Mesenchymal stem cell (in vitro differentiated cells and primary cell): Measurements from ENCODE around the gene MCOLN2.

Source experiments
- DNase-seq: peaks from one replicate; pipeline ENCODE4 v3.0.0-alpha.2; 2013
- H2AFZ ChIP-seq: one replicate; pipeline ENCODE4 v1.6.1; 2013; ENCODE audit warnings: low read depth, mild to moderate bottlenecking, control low read depth, inconsistent platforms, low read length, moderate library complexity
- H2AK5ac ChIP-seq: 2 replicates; pipeline ENCODE4 v1.6.1; 2013; ENCODE audit warnings: low read length, moderate library complexity, mild to moderate bottlenecking, inconsistent platforms; ENCODE audit not compliant: severe bottlenecking
- H2BK120ac ChIP-seq: one replicate; pipeline ENCODE4 v1.6.1; 2013; ENCODE audit warnings: low read depth, mild to moderate bottlenecking, inconsistent platforms, low read length, moderate library complexity
- H2BK12ac ChIP-seq, 2 experiments: one replicate each; pipeline ENCODE4 v1.6.1; 2013; ENCODE audit warnings: inconsistent platforms in 2 of 2, low read length in 2 of 2, mild to moderate bottlenecking in 2 of 2, moderate library complexity in 2 of 2, control low read depth in 1 of 2
- H2BK15ac ChIP-seq: one replicate; pipeline ENCODE4 v1.6.1; 2013; ENCODE audit warnings: mild to moderate bottlenecking, low read depth, inconsistent platforms; ENCODE audit not compliant: poor library complexity, severe bottlenecking
- H2BK5ac ChIP-seq: 2 replicates; pipeline ENCODE4 v1.6.1; 2013; ENCODE audit warnings: low read depth, mild to moderate bottlenecking, low read length, control low read depth, inconsistent platforms; ENCODE audit not compliant: poor library complexity, severe bottlenecking
- H3K14ac ChIP-seq, 2 experiments: one replicate each; pipeline ENCODE4 v1.6.1; 2013; ENCODE audit warnings: inconsistent platforms in 2 of 2, low read length in 2 of 2, control low read depth in 1 of 2, mild to moderate bottlenecking in 1 of 2, moderate library complexity in 1 of 2
- H3K18ac ChIP-seq, 2 experiments: one replicate each; pipeline ENCODE4 v1.6.1; 2013; ENCODE audit warnings: inconsistent platforms in 2 of 2, low read length in 2 of 2, control low read depth in 1 of 2, low read depth in 1 of 2, mild to moderate bottlenecking in 1 of 2
- H3K23ac ChIP-seq, 2 experiments: one replicate each; pipeline ENCODE4 v1.6.1; 2013; ENCODE audit warnings: inconsistent platforms in 2 of 2, low read length in 2 of 2, mild to moderate bottlenecking in 2 of 2, moderate library complexity in 2 of 2, control low read depth in 1 of 2
- H3K27ac ChIP-seq: 2 replicates; pipeline ENCODE4 v1.5.1; 2013; ENCODE audit warnings: mild to moderate bottlenecking, moderate library complexity, low read length, control low read depth, inconsistent platforms; ENCODE audit not compliant: poor library complexity, severe bottlenecking
- H3K27me3 ChIP-seq, 2 experiments: 2 replicates each; pipeline versions ENCODE4 v1.6.1 to v1.7.0; 2013; ENCODE audit warnings: low read length in 2 of 2, mild to moderate bottlenecking in 2 of 2, moderate library complexity in 2 of 2, control low read depth in 1 of 2, inconsistent platforms in 1 of 2; ENCODE audit not compliant: control insufficient read depth in 1 of 2, insufficient read depth in 1 of 2
- H3K36me3 ChIP-seq, 2 experiments: 2 replicates each; pipeline versions ENCODE4 v1.6.1 to v1.7.0; 2013; ENCODE audit warnings: low read length in 2 of 2, control low read depth in 1 of 2, inconsistent platforms in 1 of 2, low read depth in 1 of 2, mild to moderate bottlenecking in 1 of 2; ENCODE audit not compliant: insufficient read depth in 2 of 2, control insufficient read depth in 1 of 2
- H3K4ac ChIP-seq, 2 experiments: one replicate each; pipeline ENCODE4 v1.6.1; 2013; ENCODE audit warnings: inconsistent platforms in 2 of 2, low read length in 2 of 2, mild to moderate bottlenecking in 2 of 2, moderate library complexity in 2 of 2, control low read depth in 1 of 2, low read depth in 1 of 2
- H3K4me1 ChIP-seq: 2 replicates; pipeline ENCODE4 v1.6.1; 2013; ENCODE audit warnings: low read depth, low read length, control low read depth; ENCODE audit not compliant: control insufficient read depth, insufficient read depth
- H3K4me2 ChIP-seq: 2 replicates; pipeline ENCODE4 v1.6.1; 2013; ENCODE audit warnings: low read length, mild to moderate bottlenecking, inconsistent platforms; ENCODE audit not compliant: poor library complexity, severe bottlenecking
- H3K4me3 ChIP-seq, 2 experiments: 2 replicates each; pipeline versions ENCODE4 v1.5.1 to v1.7.0; 2013; ENCODE audit warnings: low read length in 2 of 2, mild to moderate bottlenecking in 2 of 2, control low read depth in 1 of 2, low read depth in 1 of 2; ENCODE audit not compliant: insufficient read depth in 1 of 2
- H3K79me1 ChIP-seq: replicated peaks from 2 replicates; pipeline ENCODE4 v1.6.1; 2013; ENCODE audit warnings: mild to moderate bottlenecking, control low read depth, low read length, inconsistent platforms; ENCODE audit not compliant: poor library complexity, severe bottlenecking
- H3K9ac ChIP-seq: 2 replicates; pipeline ENCODE4 v1.7.0; 2013; ENCODE audit warnings: mild to moderate bottlenecking, low read length, moderate library complexity
- H3K9me3 ChIP-seq: 2 replicates; pipeline ENCODE4 v1.7.0; 2013; ENCODE audit warnings: mild to moderate bottlenecking, low read length; ENCODE audit not compliant: control insufficient read depth
- H4K8ac ChIP-seq: one replicate; pipeline ENCODE4 v1.6.1; 2013; ENCODE audit warnings: inconsistent platforms, mild to moderate bottlenecking, low read length, moderate library complexity
- H4K91ac ChIP-seq: one replicate; pipeline ENCODE4 v1.6.1; 2013; ENCODE audit warnings: mild to moderate bottlenecking, low read length, inconsistent platforms
- WGBS: methylation state at CpG from one replicate; pipeline ENCODE4 v1.1.7; 2013; ENCODE audit warnings: mixed read lengths; 5-methylcytosine and 5-hydroxymethylcytosine counted together

The MCOLN2 gene

GRCh38 chr1:84944767-84945486 is 52.0 kb downstream of the MCOLN2 start:
- H3K4me3 ChIP-seq: peak overlapping the region in 1 of 2 experiments; percentile 80
- H3K4me2 ChIP-seq: peak overlapping the region; percentile 20
- no peaks in the 10 kb centered on the region for H3K36me3 ChIP-seq
- DNase-seq: peak; percentile 95
- H2AK5ac ChIP-seq: no peak overlapping the region
- no peak overlapping the region for H2BK5ac ChIP-seq
- peak overlapping the region; percentile 90 for H3K9ac ChIP-seq
- H2BK15ac ChIP-seq: no peak overlapping the region
- WGBS: 9% methylated on average over 2 of the region's 6 CpGs
- H3K27ac ChIP-seq: no peak overlapping the region
- no peak overlapping the region for H3K14ac ChIP-seq
- no peak overlapping the region for H2AFZ ChIP-seq
- H3K4me1 ChIP-seq: peaks cover 2% of the 10 kb centered on the region
- no peak overlapping the region for H2BK12ac ChIP-seq
- H3K23ac ChIP-seq: no peak overlapping the region
- H3K27me3 ChIP-seq: peaks cover 0 to 25% of the 10 kb centered on the region in 2 experiments
- H4K91ac ChIP-seq: no peak overlapping the region
- H4K8ac ChIP-seq: no peak overlapping the region
- H3K9me3 ChIP-seq: peaks cover 6% of the 10 kb centered on the region
- H2BK120ac ChIP-seq: no peak overlapping the region
- H3K18ac ChIP-seq: no peak overlapping the region
- H3K79me1 ChIP-seq: no peaks in the 10 kb centered on the region
- H3K4ac ChIP-seq: no peak overlapping the region

GRCh38 chr1:84941843-84942242 is 55.1 kb downstream of the MCOLN2 start:
- no peak overlapping the region for H2AFZ ChIP-seq
- no peak overlapping the region for H3K18ac ChIP-seq
- no peak overlapping the region for H4K8ac ChIP-seq
- no peak overlapping the region for H3K14ac ChIP-seq
- 91% methylated on average over 1 of the region's 1 CpG for WGBS
- no peak overlapping the region for H4K91ac ChIP-seq
- peaks cover 4% of the 10 kb centered on the region for H3K4me1 ChIP-seq
- no peak overlapping the region for H2BK5ac ChIP-seq
- H3K27ac ChIP-seq: no peak overlapping the region
- DNase-seq: no peak
- H2AK5ac ChIP-seq: no peak overlapping the region
- no peaks in the 10 kb centered on the region for H3K36me3 ChIP-seq
- H3K9ac ChIP-seq: no peak overlapping the region
- no peak overlapping the region for H2BK120ac ChIP-seq
- H3K23ac ChIP-seq: no peak overlapping the region
- no peaks in the 10 kb centered on the region for H3K79me1 ChIP-seq
- H2BK12ac ChIP-seq: no peak overlapping the region
- no peak overlapping the region for H3K4me3 ChIP-seq
- H3K4ac ChIP-seq: no peak overlapping the region
- no peaks in the 10 kb centered on the region for H3K9me3 ChIP-seq
- no peak overlapping the region for H3K4me2 ChIP-seq
- no peak overlapping the region for H2BK15ac ChIP-seq
- H3K27me3 ChIP-seq: peaks cover 0 to 36% of the 10 kb centered on the region in 2 experiments

GRCh38 chr1:84940481-84940880 is 56.4 kb downstream of the MCOLN2 start:
- no peak overlapping the region for H2AFZ ChIP-seq
- no peak overlapping the region for H4K91ac ChIP-seq
- no peak overlapping the region for H3K4me2 ChIP-seq
- no peak overlapping the region for H4K8ac ChIP-seq
- 67% methylated on average over 4 of the region's 4 CpGs for WGBS
- no peaks in the 10 kb centered on the region for H3K9me3 ChIP-seq
- no peak overlapping the region for H3K18ac ChIP-seq
- no peak overlapping the region for H2BK5ac ChIP-seq
- no peaks in the 10 kb centered on the region for H3K79me1 ChIP-seq
- no peak overlapping the region for H2BK12ac ChIP-seq
- no peak overlapping the region for H3K23ac ChIP-seq
- H3K27ac ChIP-seq: no peak overlapping the region
- H3K36me3 ChIP-seq: no peaks in the 10 kb centered on the region
- no peak overlapping the region for H3K4ac ChIP-seq
- H3K9ac ChIP-seq: no peak overlapping the region
- no peak overlapping the region for H2AK5ac ChIP-seq
- H3K14ac ChIP-seq: no peak overlapping the region
- H2BK15ac ChIP-seq: no peak overlapping the region
- H3K4me1 ChIP-seq: peaks cover 2% of the 10 kb centered on the region
- no peak overlapping the region for H3K4me3 ChIP-seq
- no peak overlapping the region for H2BK120ac ChIP-seq
- DNase-seq: no peak
- peaks cover 0 to 36% of the 10 kb centered on the region in 2 experiments for H3K27me3 ChIP-seq

- Histone ChIP-seq H2BK12ac (no peak overlapping the region), H3K27ac (no peak overlapping the region), H4K91ac (no peak overlapping the region), H3K9me3 (no peaks in the 10 kb centered on the region), H3K4me1 (peaks cover 2% of the 10 kb centered on the region), H3K4me2 (no peak overlapping the region), H2BK5ac (no peak overlapping the region), H3K36me3 (no peaks in the 10 kb centered on the region), H2BK15ac (no peak overlapping the region), H3K23ac (no peak overlapping the region), H3K9ac (no peak overlapping the region), H2BK120ac (no peak overlapping the region), H2AFZ (no peak overlapping the region), H3K4me3 (no peak overlapping the region), H4K8ac (no peak overlapping the region), H2AK5ac (no peak overlapping the region), H3K27me3 (peaks cover 0 to 41% of the 10 kb centered on the region in 2 experiments), H3K18ac (no peak overlapping the region), H3K4ac (no peak overlapping the region), H3K14ac (no peak overlapping the region), H3K79me1 (no peaks in the 10 kb centered on the region)
- no peak for DNase-seq
- WGBS: 93% methylated on average over 11 of the region's 11 CpGs
Observed at GRCh38 chr1:84939761-84940160, 57.2 kb downstream of the MCOLN2 start.
